HepG2 (cell line): ENCODE results near the gene TTLL10. TPM values are rescaled to one million over a fixed set of nuclear protein-coding genes. Genes with fewer than 3 reads are reported as not detected.
A peak's percentile ranks its signal among the peaks of the same experiment; 100 is the strongest.

Experiments used
- ATF7 ChIP-seq, 2 experiments: fragments of 450-650 bp in 1 of 2; sonication (generic) in 1 of 2; formaldehyde crosslinking in 1 of 2; IDR thresholded peaks; 2 replicates each; pipeline versions ENCODE4 v1.4.0 to v1.6.1; 2016 to 2020; ENCODE audit warnings: antibody characterized with exemption in 1 of 2, mild to moderate bottlenecking in 1 of 2, missing genetic modification reagents in 1 of 2
- BHLHE40 ChIP-seq: IDR thresholded peaks from 2 replicates; pipeline ENCODE4 v1.6.1; 2011; ENCODE audit warnings: low read length, improper control_type of control experiment
- CENPT ChIP-seq: sonication (generic); formaldehyde crosslinking; IDR thresholded peaks from 2 replicates; pipeline ENCODE4 v1.8.0; 2022; ENCODE audit warnings: low read depth, mild to moderate bottlenecking, moderate library complexity, missing genetic modification reagents
- EZH2 ChIP-seq: conservative IDR thresholded peaks from 2 replicates; pipeline ENCODE4 v1.6.1; 2012; ENCODE audit warnings: mild to moderate bottlenecking, low read depth, low read length, moderate library complexity
- FUBP1 ChIP-seq: sonication (generic); formaldehyde crosslinking; IDR thresholded peaks from 2 replicates; pipeline ENCODE4 v1.5.1; 2020; ENCODE audit warnings: missing genetic modification reagents, mild to moderate bottlenecking, borderline replicate concordance
- GLI4 ChIP-seq: sonication (generic); formaldehyde crosslinking; IDR thresholded peaks from 2 replicates; pipeline ENCODE4 v1.5.1; 2020; ENCODE audit warnings: missing genetic modification reagents, mild to moderate bottlenecking, moderate library complexity, borderline replicate concordance
- KDM5A ChIP-seq: fragments of 200-600 bp; sonication (generic); IDR thresholded peaks from 2 replicates; pipeline ENCODE4 v1.7.0; 2018; ENCODE audit warnings: antibody characterized with exemption, mild to moderate bottlenecking, low read length, borderline replicate concordance
- KLF11 ChIP-seq: IDR thresholded peaks from 2 replicates; pipeline ENCODE4 v1.6.1; 2016; ENCODE audit warnings: missing compliant biosample characterization
- MTA1 ChIP-seq: sonication (generic); formaldehyde crosslinking; IDR thresholded peaks from 2 replicates; pipeline ENCODE4 v1.4.0; 2020; ENCODE audit warnings: missing genetic modification reagents, mild to moderate bottlenecking, borderline replicate concordance
- MXD1 ChIP-seq: sonication (generic); formaldehyde crosslinking; IDR thresholded peaks from 2 replicates; pipeline ENCODE4 v1.4.0; 2020; ENCODE audit warnings: mild to moderate bottlenecking, missing genetic modification reagents
- NBN ChIP-seq: fragments of 450-650 bp; conservative IDR thresholded peaks from 2 replicates; pipeline ENCODE4 v1.6.1; 2017
- SIN3A ChIP-seq: IDR thresholded peaks from 2 replicates; pipeline ENCODE4 v1.6.1; 2011; ENCODE audit warnings: low read depth, mild to moderate bottlenecking, control low read depth, low read length, borderline replicate concordance
- TBX3 ChIP-seq: fragments of 450-650 bp; IDR thresholded peaks from 2 replicates; pipeline ENCODE4 v1.6.1; 2017; ENCODE audit warnings: antibody characterized with exemption, mild to moderate bottlenecking, inconsistent platforms, borderline replicate concordance
- TFAP4 ChIP-seq: sonication (generic); IDR thresholded peaks from 2 replicates; pipeline ENCODE4 v1.6.1; 2016; ENCODE audit warnings: low read depth, borderline replicate concordance
- THAP11 ChIP-seq: IDR thresholded peaks from 2 replicates; pipeline ENCODE4 v1.6.1; 2016; ENCODE audit warnings: missing biosample characterization, missing genetic modification reagents
- TOE1 ChIP-seq: sonication (generic); formaldehyde crosslinking; IDR thresholded peaks from 2 replicates; pipeline ENCODE4 v1.4.0; 2020; ENCODE audit warnings: mild to moderate bottlenecking, missing genetic modification reagents
- ZBTB7B ChIP-seq: sonication (generic); formaldehyde crosslinking; IDR thresholded peaks from 2 replicates; pipeline ENCODE4 v1.4.0; 2020; ENCODE audit warnings: missing genetic modification reagents
- ZMYM2 ChIP-seq: sonication (generic); formaldehyde crosslinking; IDR thresholded peaks from 2 replicates; pipeline ENCODE4 v1.8.0; 2022; ENCODE audit warnings: mild to moderate bottlenecking, missing genetic modification reagents
- ZNF326 ChIP-seq: sonication (generic); formaldehyde crosslinking; IDR thresholded peaks from 2 replicates; pipeline ENCODE4 v1.4.0; 2020; ENCODE audit warnings: missing genetic modification reagents, borderline replicate concordance
- ZNF552 ChIP-seq: sonication (generic); formaldehyde crosslinking; IDR thresholded peaks from 2 replicates; pipeline ENCODE4 v1.9.0; 2022; ENCODE audit warnings: missing genetic modification reagents, mild to moderate bottlenecking, borderline replicate concordance
- ZNF800 ChIP-seq: sonication (generic); formaldehyde crosslinking; IDR thresholded peaks from 2 replicates; pipeline ENCODE4 v1.4.0; 2020; ENCODE audit warnings: missing genetic modification reagents
- ZNF891 ChIP-seq: sonication (generic); formaldehyde crosslinking; IDR thresholded peaks from 2 replicates; pipeline ENCODE4 v1.5.0; 2020; ENCODE audit warnings: mild to moderate bottlenecking, missing genetic modification reagents
- polyA plus RNA-seq, 8 experiments: library from polyadenylated mRNA; depleted of rRNA in 3 of 8; stranded (reverse) in 7 of 8; unstranded in 1 of 8; fragments of >200 nt; fragmentation: Illumina TruSeq in 4 of 8; extraction: Trizol in 4 of 8; gene quantifications; 2 replicates each; pipeline versions ENCODE4 v1.2.1 to v1.2.3, GENCODE V29; 2011 to 2016; ENCODE audit warnings: low read depth in 4 of 8, missing spikeins in 1 of 8, mixed read lengths in 1 of 8; ENCODE audit not compliant: insufficient read depth in 1 of 8
- total RNA-seq, 5 experiments: library from RNA; depleted of rRNA; stranded (reverse); fragments of >200 nt; fragmentation: Illumina TruSeq; extraction: Trizol; gene quantifications; 2 replicates each; pipeline ENCODE4 v1.2.3, GENCODE V29; 2016; ENCODE audit warnings: low read depth in 1 of 5

TTLL10 gene
- total and polyA plus RNA-seq, 2 of the 13 experiments (the other 11 are each of a cell fraction or from before 2014, with no cell fraction given) = not detected

GRCh38 chr1:1237874-1238701, 64.4 kb downstream of the TTLL10 start (continued):
- TF ChIP-seq ZNF800 (CRISPR knock-in tag) = peak; percentile 70; the same call in 1 of the 2 replicates
- peak; percentile 87 for TF ChIP-seq MXD1 (CRISPR knock-in tag)
- TF ChIP-seq GLI4 (CRISPR knock-in tag) = 0 out of 2 replicates have a peak, but pooled peaks have one; percentile 22
- peak; percentile 51; the same call in 1 of the 2 replicates for TF ChIP-seq ZMYM2
- peak; percentile 75 for TF ChIP-seq MTA1 (CRISPR knock-in tag)
- TF ChIP-seq BHLHE40 = 0 out of 2 replicates have a peak, but pooled peaks have one; percentile 35
- TF ChIP-seq ZNF552 (CRISPR knock-in tag) = 0 out of 2 replicates have a peak, but pooled peaks have one; percentile 49
- peak; percentile 79; the same call in 1 of the 2 replicates for TF ChIP-seq TFAP4
- TF ChIP-seq TOE1 = no peak
- peak; percentile 10; the same call in 1 of the 2 replicates for TF ChIP-seq FUBP1 (CRISPR knock-in tag)
- TF ChIP-seq NBN = no peak
- TF ChIP-seq KLF11 (CRISPR knock-in tag) = peak; percentile 37; the same call in 1 of the 2 replicates
- TF ChIP-seq KDM5A = no peak
- peak; percentile 53; the same call in 1 of the 2 replicates for TF ChIP-seq THAP11 (CRISPR knock-in tag)
- TF ChIP-seq ATF7 (IDR thresholded peaks at IDR 0.05) = no peak
- no peak; the same call in 1 of the 2 replicates for TF ChIP-seq ATF7 (CRISPR knock-in tag; IDR thresholded peaks at IDR 0.05)
- TF ChIP-seq EZH2 = no peak
- peak; percentile 27; the same call in 1 of the 2 replicates for TF ChIP-seq ZNF326 (CRISPR knock-in tag)
- peak; percentile 47; the same call in 1 of the 2 replicates for TF ChIP-seq TBX3
- TF ChIP-seq SIN3A = peak; percentile 62; the same call in 1 of the 2 replicates
- 0 out of 2 replicates have a peak, but pooled peaks have one; percentile 12 for TF ChIP-seq CENPT (CRISPR knock-in tag)
- peak; percentile 69 for TF ChIP-seq ZNF891 (CRISPR knock-in tag)
- TF ChIP-seq ZBTB7B (CRISPR knock-in tag) = peak; percentile 95
